Measurements from ENCODE around the gene BIRC6.

DNA sequence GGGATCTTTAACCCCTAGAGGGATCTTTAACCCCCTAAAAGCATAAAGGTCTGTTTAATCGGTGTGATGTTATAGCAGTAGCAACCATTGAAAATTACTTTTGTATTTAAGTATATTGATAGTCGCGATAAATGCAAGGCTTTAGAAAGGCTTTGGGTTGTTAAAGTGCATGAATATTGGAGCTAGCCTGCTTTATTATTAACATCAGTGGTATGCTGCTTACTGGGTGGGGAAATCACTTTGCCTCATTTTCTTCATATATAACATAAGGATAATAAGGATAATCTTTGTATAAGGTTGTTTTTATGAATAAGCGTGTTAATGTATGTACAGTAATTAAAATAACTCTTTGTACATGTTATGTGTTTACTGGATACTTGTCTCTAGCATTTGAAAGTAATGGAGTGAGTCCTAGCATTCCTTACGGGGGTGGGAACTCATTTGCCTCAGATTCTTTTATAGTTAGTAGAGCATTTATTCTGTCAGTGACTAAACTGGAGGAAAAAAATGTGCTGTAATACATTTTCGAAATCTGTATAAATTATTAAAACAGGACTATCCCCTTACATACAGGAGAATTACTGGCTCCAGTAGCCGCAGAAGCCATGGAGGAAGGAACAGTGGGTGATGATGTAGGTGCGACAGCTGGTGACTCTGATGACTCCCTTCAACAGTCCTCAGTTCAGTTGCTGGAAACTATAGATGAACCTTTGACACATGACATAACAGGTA, 122.2 kb downstream of the BIRC6 start:
- no peak for TF ChIP-seq CTCF (IDR thresholded peaks at IDR 0.05)
- no peak for TF ChIP-seq POLR2A (IDR thresholded peaks at IDR 0.05)

Data from testis (tissue), 2 donors.